B cell (primary cell): Measurements from ENCODE around the gene ANK3. TPM values are rescaled to one million over a fixed set of nuclear protein-coding genes. Genes with fewer than 3 reads are reported as not detected.

Experiments used
- ATAC-seq: fragments of 200-7000 bp; cut with Tn5 transposase; one replicate; pipeline ENCODE4 v1.10.0; 2021; ENCODE audit warnings: low read depth, mild to moderate bottlenecking, moderate number of reproducible peaks, moderate library complexity
- CTCF ChIA-PET: fragments of 350-600 bp; sonication (Branson Sonifier 250); formaldehyde crosslinking; loops from one replicate; lab custom pipeline; 2021; ENCODE audit warnings: antibody characterized with exemption, inconsistent platforms; lab: Charles Lee
- POLR2A ChIA-PET: fragments of 350-600 bp; sonication (Branson Sonifier 250); formaldehyde crosslinking; loops from one replicate; lab custom pipeline; 2021; ENCODE audit warnings: antibody characterized with exemption; lab: Charles Lee
- DNase-seq: peaks from one replicate; pipeline ENCODE4 v3.0.0; 2013
- H2AFZ ChIP-seq: 2 replicates; pipeline ENCODE4 v1.6.1; 2012; ENCODE audit warnings: mild to moderate bottlenecking, low read depth, low read length; ENCODE audit not compliant: insufficient read depth, poor library complexity, severe bottlenecking
- H3K27ac ChIP-seq, 2 donors: 1 replicate in 1 of 2; 2 replicates in 1 of 2; pipeline ENCODE4 v1.5.1; 2012 to 2013; ENCODE audit warnings: low read length in 2 of 2, mild to moderate bottlenecking in 2 of 2, moderate library complexity in 1 of 2
- H3K27me3 ChIP-seq, 4 experiments: fragments of 200-600 bp in 1 of 4; sonication (generic) in 1 of 4; replicated peaks in 1 of 4; 1 replicate in 2 of 4; 2 replicates in 2 of 4; pipeline versions ENCODE4 v1.6.1 to v1.7.0; 2013 to 2016; ENCODE audit warnings: low read length in 3 of 4, mild to moderate bottlenecking in 2 of 4, mixed read lengths in 1 of 4, moderate library complexity in 1 of 4; ENCODE audit not compliant: insufficient read depth in 4 of 4, control insufficient read depth in 3 of 4; ENCODE audit errors: control extremely low read depth in 1 of 4
- H3K36me3 ChIP-seq, 2 experiments: replicated peaks in 1 of 2; 1 replicate in 1 of 2; 2 replicates in 1 of 2; pipeline versions ENCODE4 v1.6.1 to v1.7.1; 2013; ENCODE audit warnings: low read length in 1 of 2; ENCODE audit not compliant: insufficient read depth in 2 of 2, control insufficient read depth in 1 of 2; ENCODE audit errors: control extremely low read depth in 1 of 2, extremely low read depth in 1 of 2
- H3K4me1 ChIP-seq, 2 donors: fragments of 200-600 bp in 1 of 2; sonication (generic) in 1 of 2; 1 replicate in 1 of 2; 2 replicates in 1 of 2; pipeline versions ENCODE4 v1.5.1 to v1.6.1; 2013 to 2017; ENCODE audit warnings: low read length in 2 of 2; ENCODE audit not compliant: control insufficient read depth in 2 of 2, insufficient read depth in 2 of 2
- H3K4me2 ChIP-seq: replicated peaks from 2 replicates; pipeline ENCODE3; 2012; ENCODE audit warnings: mild to moderate bottlenecking, low read depth, low read length; ENCODE audit not compliant: poor library complexity, severe bottlenecking
- H3K4me3 ChIP-seq, 5 experiments: fragments of 200-600 bp in 1 of 5; sonication (generic) in 1 of 5; 1 replicate in 3 of 5; 2 replicates in 2 of 5; pipeline versions ENCODE4 v1.5.1 to v1.7.0; 2011 to 2016; ENCODE audit warnings: low read length in 4 of 5, mild to moderate bottlenecking in 4 of 5, low read depth in 2 of 5, control low read depth in 1 of 5, moderate library complexity in 1 of 5; ENCODE audit not compliant: insufficient read depth in 1 of 5; ENCODE audit errors: control extremely low read depth in 1 of 5, extremely low read depth in 1 of 5
- H3K79me2 ChIP-seq: fragments of 200-600 bp; sonication (generic); one replicate; pipeline ENCODE4 v1.6.0; 2016; ENCODE audit warnings: low read length; ENCODE audit not compliant: control insufficient read depth, insufficient read depth
- H3K9ac ChIP-seq: fragments of 200-600 bp; sonication (generic); 2 replicates; pipeline ENCODE4 v1.6.1; 2017; ENCODE audit warnings: mild to moderate bottlenecking, low read length, moderate library complexity
- H3K9me3 ChIP-seq, 3 donors: one replicate each; pipeline versions ENCODE4 v1.6.1 to v1.7.1; 2013; ENCODE audit warnings: low read length in 2 of 3; ENCODE audit not compliant: control insufficient read depth in 2 of 3, insufficient read depth in 1 of 3; ENCODE audit errors: control extremely low read depth in 1 of 3
- H4K20me1 ChIP-seq: 2 replicates; pipeline ENCODE4 v1.6.0; 2012; ENCODE audit warnings: mild to moderate bottlenecking, low read length; ENCODE audit not compliant: insufficient read depth, control insufficient read depth, poor library complexity, severe bottlenecking
- H3K27ac Mint-ChIP-seq: one replicate; pipeline ENCODE4 v1.8.0; 2021; ENCODE audit warnings: mixed read lengths
- H3K27me3 Mint-ChIP-seq: one replicate; pipeline ENCODE4 v1.8.0; 2021; ENCODE audit warnings: mixed read lengths
- H3K4me1 Mint-ChIP-seq: one replicate; pipeline ENCODE4 v1.8.0; 2021; ENCODE audit warnings: mixed read lengths
- H3K4me3 Mint-ChIP-seq: one replicate; pipeline ENCODE4 v1.8.0; 2021; ENCODE audit warnings: mixed read lengths
- H3K9me3 Mint-ChIP-seq: one replicate; pipeline ENCODE4 v1.8.0; 2022; ENCODE audit warnings: mixed read lengths; ENCODE audit not compliant: insufficient read depth
- EZH2 ChIP-seq: IDR thresholded peaks from 2 replicates; pipeline ENCODE4 v1.6.1; 2012; ENCODE audit warnings: borderline replicate concordance, low read depth, mild to moderate bottlenecking, moderate library complexity, low read length; ENCODE audit not compliant: insufficient read depth, poor library complexity, severe bottlenecking
- WGBS: methylation state at CpG from one replicate; pipeline ENCODE4 v1.1.5; 2013; ENCODE audit warnings: missing lambda C conversion rate; ENCODE audit not compliant: insufficient coverage; 5-methylcytosine and 5-hydroxymethylcytosine counted together
- intact Hi-C: fragments of 100-400 bp; cut with micrococcal nuclease; formaldehyde crosslinking; loops from one replicate; pipeline ENCODE4 v1.10.0; 2022
- polyA plus RNA-seq: library from polyadenylated mRNA; depleted of rRNA; stranded (reverse); fragments of >200 nt; gene quantifications from 2 replicates; pipeline ENCODE4 v1.2.3, GENCODE V29; 2012
- total RNA-seq, 2 donors: library from RNA; stranded (reverse); fragments of 120-200 nt in 1 of 2; gene quantifications; 1 replicate in 1 of 2; 2 replicates in 1 of 2; pipeline versions ENCODE4 v1.2.3 to v1.2.4, GENCODE V29; 2013 to 2022
- TF ChIP-seq, protein P1 (sequence below): fragments of 200-600 bp; IDR thresholded peaks from one replicate; pipeline ENCODE4 v1.8.0; 2022; ENCODE audit warnings: antibody characterized with exemption, mild to moderate bottlenecking

The ANK3 gene
- total and polyA plus RNA-seq, 2 donors (not counting 1 experiment from before 2014, with no cell fraction given), result 4.9 to 21.6 TPM

DNA sequence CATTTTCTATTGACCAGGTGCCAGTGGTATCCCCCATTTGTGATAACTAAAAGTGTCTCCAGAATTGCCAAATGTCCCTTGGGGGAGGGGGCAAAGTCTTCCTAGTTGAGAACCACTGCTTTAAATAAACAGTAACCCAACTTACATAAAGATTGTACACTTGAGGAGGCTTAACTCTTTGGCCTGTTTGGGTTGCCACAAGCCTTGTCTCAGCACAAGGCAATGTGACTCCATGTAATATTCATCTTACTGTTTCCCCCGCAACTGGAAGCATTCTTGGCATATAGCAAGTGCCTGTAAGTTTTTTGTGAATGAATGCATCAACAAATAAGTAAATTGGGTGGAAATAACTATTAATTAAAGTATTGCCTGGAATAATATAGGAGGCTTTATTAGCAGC lies 108.3 kb downstream of the ANK3 start:
- WGBS, result no CpG with 5 or more reads among the region's 1 CpG
- H3K4me1 Mint-ChIP-seq, result peaks cover 30% of the 10 kb centered on the region
- no peak overlapping the region for H3K4me3 Mint-ChIP-seq
- Histone ChIP-seq H3K4me2 (no peak overlapping the region), H3K36me3 (no peaks in the 10 kb centered on the region), H3K4me1 (peaks cover 3 to 22% of the 10 kb centered on the region in 2 donors), H4K20me1 (no peaks in the 10 kb centered on the region), H3K27me3 (no peaks in the 10 kb centered on the region), H3K79me2 (no peaks in the 10 kb centered on the region), H3K4me3 (no peak overlapping the region), H3K9me3 (no peaks in the 10 kb centered on the region), H2AFZ (no peak overlapping the region), H3K27ac (no peak overlapping the region), H3K9ac (no peak overlapping the region)
- H3K27ac Mint-ChIP-seq, result no peak overlapping the region
- TF ChIP-seq, protein P1, sequence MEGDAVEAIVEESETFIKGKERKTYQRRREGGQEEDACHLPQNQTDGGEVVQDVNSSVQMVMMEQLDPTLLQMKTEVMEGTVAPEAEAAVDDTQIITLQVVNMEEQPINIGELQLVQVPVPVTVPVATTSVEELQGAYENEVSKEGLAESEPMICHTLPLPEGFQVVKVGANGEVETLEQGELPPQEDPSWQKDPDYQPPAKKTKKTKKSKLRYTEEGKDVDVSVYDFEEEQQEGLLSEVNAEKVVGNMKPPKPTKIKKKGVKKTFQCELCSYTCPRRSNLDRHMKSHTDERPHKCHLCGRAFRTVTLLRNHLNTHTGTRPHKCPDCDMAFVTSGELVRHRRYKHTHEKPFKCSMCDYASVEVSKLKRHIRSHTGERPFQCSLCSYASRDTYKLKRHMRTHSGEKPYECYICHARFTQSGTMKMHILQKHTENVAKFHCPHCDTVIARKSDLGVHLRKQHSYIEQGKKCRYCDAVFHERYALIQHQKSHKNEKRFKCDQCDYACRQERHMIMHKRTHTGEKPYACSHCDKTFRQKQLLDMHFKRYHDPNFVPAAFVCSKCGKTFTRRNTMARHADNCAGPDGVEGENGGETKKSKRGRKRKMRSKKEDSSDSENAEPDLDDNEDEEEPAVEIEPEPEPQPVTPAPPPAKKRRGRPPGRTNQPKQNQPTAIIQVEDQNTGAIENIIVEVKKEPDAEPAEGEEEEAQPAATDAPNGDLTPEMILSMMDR, result no peak
- no peak for TF ChIP-seq EZH2
- DNase-seq (no peak), ATAC-seq (no peak)
- no peaks in the 10 kb centered on the region for H3K27me3 Mint-ChIP-seq
- intact Hi-C loops, result no loop called here
- CTCF ChIA-PET, result no interaction called here
- POLR2A ChIA-PET, result no interaction called here
- H3K9me3 Mint-ChIP-seq, result no peaks in the 10 kb centered on the region

DNA sequence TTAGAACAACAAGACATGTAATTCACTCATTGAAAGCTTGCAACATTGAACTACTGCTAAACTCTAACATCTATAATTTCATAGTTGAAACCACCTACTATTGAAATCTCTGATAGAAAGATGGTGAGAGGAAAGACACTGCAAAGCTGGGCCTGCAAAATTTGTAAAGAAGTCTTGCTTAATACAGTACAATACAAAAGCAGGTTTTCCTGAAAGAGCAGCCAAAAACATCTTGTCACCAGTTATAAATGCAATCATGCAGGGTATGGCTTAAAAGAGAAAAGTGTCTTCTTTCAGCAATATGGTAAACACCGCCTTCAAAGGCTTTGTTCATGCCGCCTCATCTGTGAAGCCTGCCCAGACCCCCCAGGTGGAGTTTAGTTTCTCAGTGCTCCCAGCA lies 109.2 kb downstream of the ANK3 start:
- WGBS, result 92% methylated on average over 2 of the region's 2 CpGs
- intact Hi-C loops, result no loop called here
- H3K27me3 Mint-ChIP-seq, result no peaks in the 10 kb centered on the region

More for the DNA sequence above, 109.2 kb downstream of the ANK3 start:
- Histone ChIP-seq H3K79me2 (no peaks in the 10 kb centered on the region), H3K9me3 (no peaks in the 10 kb centered on the region), H3K9ac (no peak overlapping the region), H4K20me1 (no peaks in the 10 kb centered on the region), H2AFZ (no peak overlapping the region), H3K36me3 (no peaks in the 10 kb centered on the region), H3K4me1 (peaks cover 3 to 21% of the 10 kb centered on the region in 2 donors), H3K27ac (no peak overlapping the region), H3K4me2 (no peak overlapping the region), H3K27me3 (no peaks in the 10 kb centered on the region), H3K4me3 (no peak overlapping the region)
- DNase-seq, result no peak
- no peaks in the 10 kb centered on the region for H3K9me3 Mint-ChIP-seq
- ChIA-PET POLR2A (no interaction called here), CTCF (no interaction called here)
- no peak for ATAC-seq
- no peak overlapping the region for H3K27ac Mint-ChIP-seq
- peaks cover 29% of the 10 kb centered on the region for H3K4me1 Mint-ChIP-seq
- no peak overlapping the region for H3K4me3 Mint-ChIP-seq
- TF ChIP-seq, protein P1, result no peak
- no peak for TF ChIP-seq EZH2
